Motor neuron (in vitro differentiated cells): ENCODE measurements around the gene GNPTG. TPM values are rescaled to one million over a fixed set of nuclear protein-coding genes. Genes with fewer than 3 reads are reported as not detected.

ENCODE experiments used
- ATAC-seq, 8 experiments: fragments of 200-7000 bp; cut with Tn5 transposase; replicated peaks in 6 of 8; 2 replicates each; pipeline ENCODE4 v1.8.0; 2021; ENCODE audit warnings: mild to moderate bottlenecking in 8 of 8, moderate library complexity in 8 of 8
- H3K27ac ChIP-seq, 2 donors: fragments of 250-450 bp; sonication (Bioruptor Pico); 2 replicates each; pipeline ENCODE4 v1.9.0; 2021; ENCODE audit warnings: antibody characterized with exemption in 2 of 2, mild to moderate bottlenecking in 2 of 2, moderate library complexity in 1 of 2
- H3K4me1 ChIP-seq, 2 donors: fragments of 250-450 bp; sonication (Bioruptor Pico); replicated peaks in 1 of 2; 2 replicates each; pipeline ENCODE4 v1.6.1; 2021; ENCODE audit warnings: antibody characterized with exemption in 2 of 2, mild to moderate bottlenecking in 2 of 2, moderate library complexity in 1 of 2
- H3K4me3 ChIP-seq, 5 donors: fragments of 250-450 bp; sonication (Bioruptor Pico); 2 replicates each; pipeline ENCODE4 v1.9.0; 2021; ENCODE audit warnings: antibody characterized with exemption in 5 of 5, mild to moderate bottlenecking in 5 of 5, moderate library complexity in 4 of 5
- WGBS, 10 experiments: fragments of 450-650 bp; shearing (Covaris generic); methylation state at CpG; one replicate each; pipeline ENCODE4 v1.0.0; 2022; 5-methylcytosine and 5-hydroxymethylcytosine counted together
- in situ Hi-C, 9 experiments: fragments of 400-800 bp; cut with MboI; loops; one replicate each; pipeline ENCODE4 v1.15.0; 2021; ENCODE audit warnings: low sequenced_read_pairs in 9 of 9, low pct_unique_long_range_greater_than_20kb in 2 of 9; ENCODE audit not compliant: unreplicated experiment in 9 of 9
- total RNA-seq, 8 experiments: library from RNA; unstranded; fragments of 300-600 nt; gene quantifications; 2 replicates each; pipeline versions ENCODE4 v1.2.3 to v1.2.4, GENCODE V29; 2022

Gene GNPTG
- total RNA-seq, 8 experiments from 2014 or later, result 13.4 to 90.4 (median 32.8) TPM

- peaks cover 7 to 10% of the 10 kb centered on the region in 2 donors for H3K4me1 ChIP-seq
- H3K27ac ChIP-seq, result no peak overlapping the region
- H3K4me3 ChIP-seq, result no peak overlapping the region
- WGBS, 10 experiments, result 80 to 100% methylated on average over 1 to 2 of the region's 2 CpGs; no CpG with 5 or more reads in 8 of the 10 experiments
- no peak for ATAC-seq
- in situ Hi-C loops, result no loop called here
Measured at GRCh38 chr16:1412847-1413246, 61.1 kb downstream of the GNPTG start.

Other genes with a start within 250 kb of the GNPTG start
- gene CACNA1H, start 198.8 kb upstream of the GNPTG start, total RNA-seq, result 10 to 100 TPM in 5 of 8 experiments, under 1 TPM in 2, not detected in 1; 0.36 to 30.6 (median 20.9) TPM
- gene TPSG1, start 126.7 kb upstream of the GNPTG start, total RNA-seq, result 1 to 10 TPM in 1 of 8 experiments, under 1 TPM in 2, not detected in 5; 0.11 to 1.1 (median 0.52) TPM
- under 1 TPM in 3 of 8 experiments, not detected in 5; 0.25 to 0.62 (median 0.51) TPM for gene TPSB2, start 121.7 kb upstream of the GNPTG start, total RNA-seq
- gene TPSAB1, start 111.2 kb upstream of the GNPTG start, total RNA-seq, result under 1 TPM in 4 of 8 experiments, not detected in 4; 0.31 to 0.81 (median 0.46) TPM
- gene TPSD1, start 95.9 kb upstream of the GNPTG start, total RNA-seq, result under 1 TPM in 3 of 8 experiments, not detected in 5; 0.14 to 0.28 (median 0.24) TPM
- gene UBE2I, start 42.3 kb upstream of the GNPTG start, total RNA-seq, result 100 to 1,000 TPM in 3 of 8 experiments, 10 to 100 TPM in 5; 34.9 to 122 (median 59.1) TPM
- 10 to 100 TPM in 2 of 8 experiments, 1 to 10 TPM in 4, under 1 TPM in 2; 0.40 to 85.8 (median 4.7) TPM for gene BAIAP3, start 18.3 kb upstream of the GNPTG start, total RNA-seq
- 10 to 100 TPM; 26.5 to 63.6 (median 39.8) TPM for gene TSR3, start 53 bp upstream of the GNPTG start, total RNA-seq
- 10 to 100 TPM in 3 of 8 experiments, 1 to 10 TPM in 5; 4.0 to 34.7 (median 8.5) TPM for gene UNKL, start 62.8 kb downstream of the GNPTG start, total RNA-seq
- 10 to 100 TPM; 15.7 to 24.9 (median 20.5) TPM for gene UQCC4, start 68.8 kb downstream of the GNPTG start, total RNA-seq
- gene PERCC1, start 79.1 kb downstream of the GNPTG start, total RNA-seq, result 1 to 10 TPM in 1 of 8 experiments, under 1 TPM in 3, not detected in 4; 0.29 to 1.2 (median 0.46) TPM
- 1 to 10 TPM in 3 of 8 experiments, under 1 TPM in 5; 0.13 to 1.4 (median 0.64) TPM for gene CCDC154, start 92.6 kb downstream of the GNPTG start, total RNA-seq
- 10 to 100 TPM; 10.0 to 58.5 (median 27.4) TPM for gene CLCN7, start 123.1 kb downstream of the GNPTG start, total RNA-seq
- gene PTX4, start 137.0 kb downstream of the GNPTG start, total RNA-seq, result under 1 TPM in 4 of 8 experiments, not detected in 4; 0.11 to 0.46 (median 0.16) TPM
- 10 to 100 TPM in 7 of 8 experiments, 1 to 10 TPM in 1; 8.1 to 37.8 (median 15.2) TPM for gene TELO2, start 141.4 kb downstream of the GNPTG start, total RNA-seq
- 1 to 10 TPM in 3 of 8 experiments, under 1 TPM in 4, not detected in 1; 0.05 to 3.0 (median 0.71) TPM for gene TMEM204, start 181.7 kb downstream of the GNPTG start, total RNA-seq